ENCODE measurements around the gene KPNA6.
"Not testable (repeated sequence)": the region's sequence is repeated elsewhere in the genome, so short reads cannot be mapped to it uniquely, and the experiment has no call there.

The KPNA6 gene

DNA sequence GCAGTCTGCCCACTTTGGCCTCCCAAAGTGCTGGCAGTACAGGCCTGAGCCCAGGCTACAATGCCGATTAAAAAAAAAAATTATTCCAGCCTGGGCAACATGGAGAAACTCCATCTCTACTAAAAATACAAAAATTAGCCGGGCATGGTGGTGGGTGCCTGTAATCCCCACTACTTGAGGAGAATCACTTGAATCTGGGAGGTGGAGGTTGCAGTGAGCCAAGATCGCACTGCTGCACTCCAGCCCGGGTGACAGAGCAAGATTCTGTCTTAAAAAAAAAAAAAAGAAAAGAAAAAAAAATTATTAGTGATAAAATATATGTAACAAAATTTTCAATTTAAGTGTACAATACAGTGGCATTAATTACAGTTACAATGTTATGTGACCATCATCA, 35.4 kb downstream of the KPNA6 start:
- not testable (repeated sequence) for DNase-seq

DNA sequence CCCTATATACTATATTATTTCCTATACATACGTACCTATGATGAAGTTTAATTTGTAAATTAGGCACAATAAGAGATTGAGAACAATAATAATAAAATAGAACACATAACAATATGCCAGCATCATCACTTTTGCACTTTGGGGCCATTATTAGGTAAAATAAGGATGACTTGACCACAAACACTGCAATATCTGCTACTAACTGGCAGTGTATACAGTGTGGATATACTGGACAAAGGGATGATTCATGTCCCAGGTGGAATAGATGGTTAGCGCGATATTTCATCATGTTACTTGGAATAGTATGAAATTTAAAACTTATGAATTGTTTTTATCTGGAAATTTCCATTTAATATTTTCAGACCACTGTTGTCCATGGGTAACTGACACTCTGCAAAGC, 36.2 kb downstream of the KPNA6 start:
- DNase-seq = no peak

DNA sequence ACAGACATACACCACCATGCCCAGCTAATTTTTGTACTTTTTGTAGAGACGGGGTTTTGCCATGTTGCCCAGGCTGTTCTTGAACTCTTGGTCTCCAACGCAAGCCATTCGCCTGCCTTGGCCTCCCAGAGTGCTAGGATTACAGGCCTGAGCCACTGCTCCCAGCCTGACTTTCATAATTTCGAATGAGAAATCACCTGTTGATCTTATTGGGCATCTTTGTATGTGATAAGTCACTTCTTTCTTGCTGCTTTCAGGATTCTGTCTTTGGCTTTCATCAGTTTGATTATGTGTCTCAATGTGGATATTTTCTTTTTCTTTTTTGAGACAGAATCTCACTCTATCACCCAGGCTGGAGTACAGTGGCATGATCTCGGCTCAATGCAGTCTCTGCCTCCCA, 39.9 kb downstream of the KPNA6 start:
- not testable (repeated sequence) for DNase-seq

DNA sequence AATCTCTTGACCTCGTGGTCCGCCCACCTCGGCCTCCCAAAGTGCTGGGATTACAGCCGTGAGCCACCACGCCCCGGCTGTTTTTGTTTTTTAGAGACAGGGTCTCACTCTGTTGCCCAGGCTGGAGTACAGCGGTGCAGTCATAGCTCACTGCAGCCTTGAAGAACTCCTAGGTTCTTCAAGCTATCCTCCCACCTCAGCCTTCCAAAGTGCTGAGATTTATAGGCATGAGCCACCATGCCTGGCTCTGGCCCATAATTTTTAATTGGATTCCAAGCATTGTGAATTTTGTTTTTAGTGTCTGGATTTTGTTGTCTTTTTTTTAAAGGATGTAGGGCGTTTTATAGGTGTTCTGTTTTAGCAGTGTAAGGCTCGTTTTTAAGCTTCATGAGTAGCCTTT, 43.0 kb downstream of the KPNA6 start:
- no peak for DNase-seq

DNA sequence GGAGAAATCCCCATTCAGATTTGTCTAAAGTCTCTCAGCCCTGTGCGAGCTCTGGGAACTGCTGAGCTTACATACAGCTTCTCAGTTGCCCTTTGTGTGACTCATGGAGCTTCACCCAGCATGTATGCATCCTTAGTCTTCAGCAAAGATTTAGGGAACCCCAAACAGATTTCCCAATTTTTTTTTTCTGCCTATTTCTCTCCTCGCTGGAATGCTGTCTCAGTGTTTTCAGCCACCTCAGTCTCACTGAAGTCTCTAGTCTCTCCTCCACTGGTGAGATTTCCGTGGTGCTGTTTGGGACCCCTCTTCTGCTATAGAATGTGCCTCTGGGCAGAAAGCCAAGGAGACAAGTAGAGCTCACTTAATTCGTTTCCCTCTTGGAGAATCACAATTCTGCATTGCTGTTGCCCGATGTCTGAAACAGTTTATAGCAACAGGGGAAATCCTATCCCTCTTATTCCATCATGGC, 43.5 kb downstream of the KPNA6 start:
- peak; percentile 88 for DNase-seq

DNA sequence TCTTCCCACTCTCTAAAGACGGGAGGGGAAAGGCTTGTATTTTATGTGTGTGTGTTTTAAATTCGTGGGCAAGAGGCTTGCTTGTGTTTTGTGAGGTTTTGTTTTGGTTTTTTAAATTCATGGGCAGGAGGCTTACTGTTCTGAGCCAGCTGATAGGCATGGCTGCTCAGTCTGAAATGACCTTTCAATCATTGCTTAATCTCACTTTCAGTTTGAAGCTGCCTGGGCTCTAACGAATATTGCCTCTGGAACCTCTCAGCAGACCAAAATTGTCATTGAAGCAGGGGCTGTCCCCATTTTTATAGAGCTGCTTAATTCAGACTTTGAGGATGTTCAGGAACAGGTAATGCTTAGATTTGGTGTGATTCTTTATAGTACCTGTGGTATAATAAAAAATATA, 51.3 kb downstream of the KPNA6 start:
- no peak for DNase-seq

DNA sequence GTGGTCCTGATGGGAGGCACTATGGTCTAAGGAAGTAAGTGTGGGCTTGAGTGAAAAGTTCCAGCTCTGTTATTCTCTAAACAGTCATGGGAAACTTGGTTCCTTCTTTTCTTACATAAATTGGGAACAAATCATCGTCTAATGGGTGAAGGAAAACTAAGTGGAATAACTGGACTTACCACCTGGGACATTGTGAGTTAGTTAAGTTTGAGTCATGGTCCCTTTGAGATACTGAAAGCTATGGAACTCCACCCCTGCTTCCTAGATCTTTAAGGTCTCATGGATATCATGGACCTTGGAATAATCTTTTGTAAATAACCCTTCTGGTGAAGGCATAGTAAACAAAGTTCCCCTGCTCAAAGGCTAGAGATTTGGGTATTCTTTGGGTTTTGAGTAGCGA, 55.5 kb downstream of the KPNA6 start:
- DNase-seq = no peak

DNA sequence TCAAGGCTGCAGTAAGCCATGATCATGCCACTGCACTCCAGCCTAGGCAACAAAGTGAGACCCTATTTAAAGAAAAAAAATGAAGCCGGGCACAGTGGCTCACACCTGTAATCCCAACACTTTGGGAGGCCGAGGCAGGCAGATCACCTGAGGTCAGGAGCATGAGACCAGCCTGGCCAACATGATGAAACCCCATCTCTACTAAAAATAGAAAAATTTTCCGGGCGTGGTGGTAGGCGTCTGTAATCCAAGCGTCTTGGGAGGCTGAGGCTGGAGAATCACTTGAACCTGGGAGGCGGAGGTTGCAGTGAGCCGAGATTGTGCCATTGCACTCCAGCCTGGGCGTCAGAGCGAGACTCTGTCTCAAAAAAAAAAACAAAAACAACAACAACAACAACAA, 57.8 kb downstream of the KPNA6 start:
- not testable (repeated sequence) for DNase-seq

DNA sequence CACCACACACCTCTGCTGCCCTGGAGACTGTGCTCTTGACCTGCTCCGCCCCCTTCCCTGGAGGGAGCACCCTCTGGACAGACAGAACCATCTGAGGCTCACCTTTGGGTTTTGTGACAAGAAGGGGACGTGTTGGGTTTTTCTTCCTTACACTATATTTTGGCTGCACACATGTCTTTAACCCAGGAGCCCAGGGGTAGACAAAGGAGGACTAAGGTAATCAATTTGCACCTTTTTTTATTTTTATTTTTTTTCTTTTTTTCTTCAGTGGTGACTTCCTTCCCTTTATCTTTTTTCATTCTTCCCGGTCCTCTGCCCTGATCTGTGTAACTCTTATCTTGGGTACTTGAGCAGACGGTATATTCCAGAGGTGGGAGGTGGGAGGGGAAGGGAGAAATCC, 63.1 kb downstream of the KPNA6 start:
- no peak for DNase-seq

DNA sequence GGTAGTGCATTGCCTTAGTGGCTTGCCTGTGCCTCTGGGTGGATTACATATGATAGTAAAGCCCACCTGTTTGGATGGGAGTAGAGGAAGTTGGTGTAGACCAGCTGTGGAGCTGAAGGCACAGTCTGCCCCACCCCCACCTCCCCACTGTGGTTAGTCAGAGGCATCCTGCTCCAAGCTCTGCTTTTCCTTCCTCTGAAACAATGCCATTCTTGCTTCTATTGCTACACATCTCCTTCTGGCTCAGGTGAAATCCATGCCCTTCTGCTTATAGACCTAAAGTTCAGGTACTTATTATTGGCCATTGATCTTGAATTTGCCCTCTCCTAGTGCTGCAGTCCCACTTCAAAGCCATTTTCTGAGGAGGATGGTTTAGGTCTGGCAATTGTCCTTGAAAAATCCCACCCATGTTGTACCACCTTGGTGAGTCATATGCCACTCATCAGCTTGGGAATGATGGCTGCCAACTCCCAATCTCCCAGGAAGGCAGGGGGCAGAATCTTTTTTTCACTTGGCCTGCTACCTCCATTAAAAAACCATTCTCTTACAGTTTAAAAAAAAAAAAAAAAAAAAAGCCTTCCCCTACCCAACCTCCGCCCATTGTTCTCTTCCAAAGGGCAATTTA, 64.9 kb downstream of the KPNA6 start:
- peak; percentile 20 for DNase-seq

DNA sequence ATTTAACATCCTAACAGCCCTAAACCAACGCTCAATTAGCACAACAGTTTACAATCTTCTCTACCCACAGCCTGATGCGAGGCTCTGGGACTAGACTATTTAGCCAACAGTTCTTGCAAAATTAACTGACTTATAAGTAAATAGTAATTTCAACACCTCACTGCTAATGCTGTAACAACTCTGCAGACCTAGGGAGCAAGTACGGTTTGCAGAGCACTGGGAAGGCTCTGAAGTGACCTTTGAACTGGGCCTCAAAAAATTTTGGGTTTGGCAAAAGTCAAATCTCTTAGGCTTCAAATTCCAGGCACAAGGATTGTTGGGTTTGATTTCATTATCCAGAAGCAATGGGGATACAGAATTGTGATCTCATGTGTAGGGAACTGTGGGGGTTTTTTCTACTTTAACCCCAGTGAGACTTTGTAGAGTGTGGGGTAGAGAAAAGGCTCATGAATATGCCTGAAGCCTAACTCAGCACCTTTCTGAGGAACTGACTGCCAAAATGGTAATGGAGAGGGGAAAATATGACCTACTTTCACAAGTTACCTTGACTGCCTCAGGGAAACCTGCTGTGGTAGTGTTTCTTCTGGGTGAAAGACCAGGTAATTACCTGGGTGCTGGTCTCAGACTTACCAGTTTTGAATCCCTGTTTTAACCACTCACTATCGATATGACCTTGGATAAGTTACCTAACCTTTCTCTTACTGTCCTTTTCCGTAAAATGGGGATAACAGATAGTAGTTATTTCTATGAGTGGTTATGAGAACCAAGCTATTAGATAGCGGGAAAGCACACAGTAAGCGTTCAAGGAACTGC, 70.7 kb downstream of the KPNA6 start:
- no peak for DNase-seq

DNA sequence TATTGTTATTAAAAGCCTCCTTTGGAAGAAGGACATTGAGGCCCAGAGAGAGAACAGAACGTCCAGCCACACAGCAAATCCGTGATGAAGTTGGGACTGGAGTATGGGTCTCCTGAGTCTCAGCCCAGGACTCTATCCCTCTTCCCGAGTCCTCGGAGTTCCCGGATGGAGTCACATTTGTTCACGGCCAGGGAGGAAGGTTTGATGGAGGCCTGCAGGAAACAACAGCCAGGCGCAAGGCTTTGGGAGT, 71.3 kb downstream of the KPNA6 start:
- DNase-seq = no peak

DNA sequence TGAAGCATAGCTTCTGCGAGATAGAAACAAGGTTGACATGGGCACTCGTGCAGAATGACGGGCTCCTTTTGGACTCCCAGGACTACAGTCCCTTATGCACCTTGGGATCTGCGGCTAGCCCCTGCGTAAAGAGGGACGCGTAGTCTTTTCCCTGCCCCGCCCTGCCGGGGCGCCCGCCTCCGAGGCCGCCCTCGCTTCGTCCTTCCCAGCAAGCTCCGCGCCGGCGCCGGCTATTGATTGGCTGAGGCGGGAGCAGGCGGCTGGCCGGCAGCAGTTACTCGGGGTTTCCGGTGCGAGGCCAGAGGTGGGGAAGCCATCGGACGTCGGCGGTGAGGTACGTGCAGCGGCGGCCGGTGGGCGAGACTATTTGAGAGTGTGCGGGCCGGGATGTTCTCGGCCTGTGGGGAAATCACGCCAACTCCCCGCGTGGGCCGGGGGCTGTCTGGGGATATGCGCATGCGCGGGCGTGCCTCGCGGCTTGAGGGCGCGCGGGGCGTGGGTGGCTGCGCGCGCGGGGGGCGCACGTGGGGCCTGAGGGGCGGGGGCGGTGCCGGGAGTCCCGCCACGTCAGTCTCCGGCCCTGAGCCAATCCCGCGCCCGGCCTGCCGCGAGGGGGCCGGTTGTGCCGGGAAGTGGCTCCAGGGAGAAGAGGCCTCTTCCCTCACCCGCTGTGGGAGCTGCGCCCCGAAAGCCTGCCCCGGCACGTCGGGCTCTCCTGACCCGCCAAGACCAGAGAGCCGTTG, 71.8 kb downstream of the KPNA6 start, which contains the start of gene TXLNA:
Gene TXLNA, plus strand, starts transcription at position 233 of the 743 bp plus-strand sequence. CDS start 671 bp downstream, outside the sequence.
- peak; percentile 95 for DNase-seq

DNA sequence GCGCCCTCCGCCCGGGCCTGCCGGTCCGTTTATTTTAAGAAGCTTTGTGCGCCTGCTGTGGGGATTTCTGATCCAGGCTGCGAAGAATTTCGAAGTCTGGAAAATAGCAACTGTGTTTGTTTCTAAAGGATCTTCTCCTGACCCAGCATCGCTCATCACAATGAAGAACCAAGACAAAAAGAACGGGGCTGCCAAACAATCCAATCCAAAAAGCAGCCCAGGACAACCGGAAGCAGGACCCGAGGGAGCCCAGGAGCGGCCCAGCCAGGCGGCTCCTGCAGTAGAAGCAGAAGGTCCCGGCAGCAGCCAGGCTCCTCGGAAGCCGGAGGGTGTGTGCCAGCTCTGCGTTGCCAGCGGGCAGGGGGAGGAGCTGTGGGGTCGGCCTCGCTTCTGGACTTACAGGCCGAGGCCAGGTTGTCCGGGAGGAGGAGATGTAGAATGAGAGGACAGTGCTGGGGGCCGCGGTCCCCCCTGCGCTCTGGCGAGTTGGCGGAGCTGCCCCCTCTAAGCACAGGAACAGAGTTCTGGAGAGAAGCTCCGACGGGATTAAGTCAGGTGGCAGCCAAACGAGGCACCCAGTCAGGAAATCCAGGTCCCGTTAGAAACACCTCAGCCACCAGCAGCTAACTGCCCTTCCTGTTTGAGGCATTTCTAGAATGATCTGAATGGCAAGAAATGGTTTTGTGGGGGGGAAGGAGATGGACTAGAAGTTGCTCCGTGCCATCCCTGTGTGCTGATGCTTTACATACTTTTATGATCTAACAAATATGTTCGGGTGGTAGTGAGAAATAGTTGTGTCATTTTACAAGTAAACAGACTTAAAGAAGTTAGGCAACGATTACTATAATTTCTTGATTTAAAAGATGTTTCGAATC, 72.6 kb downstream of the KPNA6 start:
- peak; percentile 56 for DNase-seq

DNA sequence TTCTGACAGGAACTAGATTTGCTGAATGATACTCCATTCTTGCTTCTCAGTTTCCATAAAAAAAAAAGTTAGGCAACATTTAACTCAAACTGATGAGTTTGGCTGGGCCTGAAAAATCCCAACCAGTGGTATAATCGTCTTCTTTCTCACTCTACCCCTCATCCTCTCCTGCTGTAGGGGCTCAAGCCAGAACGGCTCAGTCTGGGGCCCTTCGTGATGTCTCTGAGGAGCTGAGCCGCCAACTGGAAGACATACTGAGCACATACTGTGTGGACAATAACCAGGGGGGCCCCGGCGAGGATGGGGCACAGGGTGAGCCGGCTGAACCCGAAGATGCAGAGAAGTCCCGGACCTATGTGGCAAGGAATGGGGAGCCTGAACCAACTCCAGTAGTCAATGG, 73.2 kb downstream of the KPNA6 start:
- DNase-seq = no peak

DNA sequence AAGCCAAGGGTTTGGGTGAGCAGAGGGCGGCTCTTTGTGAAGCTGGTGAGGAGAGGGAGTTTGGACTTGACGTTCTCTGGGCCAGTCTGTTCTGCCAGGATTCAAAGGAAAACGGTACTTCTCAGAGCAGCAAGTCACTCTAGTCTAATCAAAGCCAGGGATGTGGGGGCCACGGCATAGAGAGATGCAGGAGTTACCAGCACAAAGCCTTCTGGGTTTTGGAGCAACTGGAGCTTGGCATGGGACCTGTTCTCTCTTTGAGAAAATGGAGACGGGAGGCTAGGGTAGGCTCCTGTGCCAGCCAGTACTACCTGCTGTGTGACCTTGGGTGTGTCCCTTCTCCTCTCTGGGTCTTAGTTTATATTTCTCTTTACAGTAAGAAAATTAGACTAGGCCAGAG, 73.7 kb downstream of the KPNA6 start:
- DNase-seq = no peak

DNA sequence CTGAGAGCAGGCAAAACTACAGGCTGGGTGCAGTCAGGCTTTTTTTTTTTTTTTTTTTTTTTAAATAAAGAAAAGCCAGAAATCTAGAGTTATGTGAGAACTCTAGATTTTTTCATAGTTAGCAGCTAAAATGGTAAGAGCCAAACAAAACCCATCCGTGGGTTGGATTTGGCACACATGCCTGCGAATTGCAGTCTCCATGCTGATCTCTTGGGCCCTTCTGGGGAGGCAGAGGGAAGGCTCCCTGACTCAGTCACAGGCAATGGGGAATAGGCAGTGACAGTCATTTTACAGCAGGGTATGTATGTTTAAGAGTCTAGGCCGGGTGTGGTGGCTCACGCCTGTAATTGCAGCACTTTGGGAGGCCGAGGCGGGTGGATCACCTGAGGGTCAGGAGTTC, 74.2 kb downstream of the KPNA6 start:
- no peak for DNase-seq

DNA sequence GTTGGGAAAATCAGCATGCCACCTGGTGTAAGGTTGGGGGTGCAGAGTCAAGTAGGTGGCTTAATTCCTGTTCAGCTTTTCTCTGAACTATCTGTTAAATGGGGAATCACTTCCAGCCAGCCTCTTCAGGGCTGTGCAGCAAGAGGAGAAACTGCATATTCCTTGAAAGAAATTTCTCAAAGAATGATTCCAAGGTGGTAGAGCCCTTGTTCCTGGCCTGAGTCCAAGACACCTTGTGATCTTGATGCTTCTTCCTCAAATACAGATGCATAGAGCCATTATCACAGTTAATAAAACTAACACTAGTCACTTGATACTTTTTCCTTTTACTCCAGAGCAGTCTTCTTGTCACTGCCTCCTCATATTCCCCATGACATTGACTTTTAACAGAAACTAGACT, 76.8 kb downstream of the KPNA6 start:
- DNase-seq = no peak

DNA sequence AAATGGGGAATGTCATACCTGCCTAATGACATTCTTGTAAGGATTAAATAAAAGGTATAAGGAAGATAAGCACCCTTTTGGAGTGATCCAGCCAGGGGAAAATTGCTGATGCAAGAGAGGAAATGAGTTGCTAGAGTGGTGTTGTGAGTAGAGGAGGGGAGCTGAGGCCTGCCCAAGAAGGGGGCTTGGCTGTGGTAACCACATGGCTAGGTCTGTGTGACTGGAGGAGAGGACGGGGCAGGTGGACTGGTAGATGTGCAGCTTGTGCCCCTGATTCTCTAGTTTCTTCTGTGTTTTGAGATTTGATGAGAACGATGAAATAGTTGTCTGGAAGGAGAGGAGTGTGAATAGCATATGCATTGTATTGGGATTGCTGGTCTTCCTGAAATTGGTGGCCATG, 78.2 kb downstream of the KPNA6 start:
- no peak for DNase-seq

DNA sequence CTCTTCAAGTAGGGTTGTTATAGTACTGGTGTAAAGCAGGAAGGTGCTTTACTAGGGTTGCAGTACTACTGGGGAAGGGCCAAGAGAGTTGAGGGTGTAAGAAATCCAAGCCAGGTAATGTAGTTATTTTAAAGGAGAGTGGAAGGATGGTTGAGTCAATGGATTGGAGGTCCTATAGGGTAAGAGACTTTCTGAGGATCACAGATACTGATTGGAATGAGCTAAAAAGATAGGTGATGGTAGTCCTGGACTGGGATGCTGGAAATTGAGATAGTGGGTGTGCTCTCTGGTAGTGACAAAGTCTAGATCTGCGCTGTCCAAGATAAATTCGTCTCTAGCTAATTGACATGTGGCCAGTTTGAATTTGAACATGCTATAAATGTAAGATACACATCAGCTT, 78.6 kb downstream of the KPNA6 start:
- DNase-seq = no peak

DNA sequence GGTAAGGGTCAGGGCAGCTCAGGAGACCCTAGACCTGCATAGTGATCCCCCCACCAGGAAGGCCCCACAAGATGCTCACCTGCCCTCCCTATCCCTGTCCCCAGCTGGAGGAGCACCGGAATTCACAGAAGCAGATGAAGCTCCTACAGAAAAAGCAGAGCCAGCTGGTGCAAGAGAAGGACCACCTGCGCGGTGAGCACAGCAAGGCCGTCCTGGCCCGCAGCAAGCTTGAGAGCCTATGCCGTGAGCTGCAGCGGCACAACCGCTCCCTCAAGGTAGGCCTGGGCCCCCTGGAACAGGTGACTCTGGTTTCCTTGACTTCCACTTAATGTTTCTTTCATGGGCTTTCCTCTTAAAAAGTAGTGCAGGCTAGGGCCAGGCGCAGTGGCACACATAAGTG, 80.0 kb downstream of the KPNA6 start:
- no peak for DNase-seq

DNA sequence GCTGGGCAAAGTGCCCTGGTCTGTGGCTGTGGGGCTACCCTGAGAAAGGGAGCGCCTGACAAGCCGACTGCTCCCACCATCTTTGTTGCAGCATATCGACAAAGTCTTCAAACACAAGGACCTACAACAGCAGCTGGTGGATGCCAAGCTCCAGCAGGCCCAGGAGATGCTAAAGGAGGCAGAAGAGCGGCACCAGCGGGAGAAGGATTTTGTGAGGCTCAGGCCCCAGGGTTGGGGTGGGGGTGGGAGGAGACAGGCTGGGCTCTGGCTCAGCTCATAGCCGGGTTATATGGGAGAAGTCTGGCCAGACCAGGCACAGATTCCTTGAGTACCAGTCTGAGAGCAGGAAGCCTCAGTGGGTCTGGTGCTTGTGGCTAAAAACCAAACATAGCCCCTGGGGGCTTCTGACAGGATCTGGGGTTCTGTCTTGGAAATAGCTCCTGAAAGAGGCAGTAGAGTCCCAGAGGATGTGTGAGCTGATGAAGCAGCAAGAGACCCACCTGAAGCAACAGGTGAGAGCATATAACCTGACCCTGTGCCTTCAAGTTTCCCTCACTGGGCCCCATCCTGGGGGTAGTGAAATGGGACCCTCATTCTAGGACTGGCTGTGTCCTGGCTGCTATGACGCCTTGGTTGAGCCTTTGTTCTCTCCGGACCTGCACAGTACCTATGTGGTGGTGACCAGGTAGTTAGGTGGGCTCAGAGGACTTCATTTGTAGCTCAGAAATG, 84.5 kb downstream of the KPNA6 start:
- DNase-seq = no peak

All from HCEC 1CT (cell line).